Erythroblast (primary cell): ENCODE measurements around the gene SLC45A1.

Experiments used
- GATA1 ChIP-seq: IDR thresholded peaks from 2 replicates; pipeline ENCODE4 v1.6.1; 2011; ENCODE audit warnings: low read depth, mild to moderate bottlenecking, control low read depth, low read length, moderate library complexity
- POLR2A ChIP-seq: IDR thresholded peaks from 2 replicates; pipeline ENCODE4 v1.6.1; 2011; ENCODE audit warnings: mild to moderate bottlenecking, low read length

DNA sequence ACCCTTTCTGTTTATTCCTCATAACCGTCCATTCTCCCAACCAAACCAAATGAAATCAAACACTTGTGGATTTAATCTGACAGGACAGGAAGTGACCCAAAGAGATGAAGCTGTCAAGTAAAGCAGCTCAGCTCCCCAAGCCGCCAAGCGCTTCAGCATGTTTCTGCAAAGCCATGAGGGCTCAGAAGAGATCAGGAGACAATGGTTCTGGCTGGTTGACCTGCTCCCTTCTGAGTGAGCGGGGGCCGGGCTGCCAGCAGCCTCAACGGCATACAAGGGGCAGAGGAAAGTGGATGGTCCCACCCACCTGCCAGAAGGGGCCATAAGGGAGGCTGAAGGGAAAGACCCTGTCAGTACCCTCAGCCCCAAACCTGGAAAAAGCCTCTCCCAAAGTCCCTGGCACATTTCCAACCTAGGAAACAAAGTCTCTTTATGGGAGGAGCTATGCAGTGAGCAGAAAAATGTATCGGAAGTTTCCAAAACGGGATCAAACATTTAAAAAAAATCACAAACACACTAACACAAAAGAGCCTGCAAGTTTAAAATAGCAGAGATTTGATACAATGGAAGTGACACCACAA is 45.4 kb downstream of the SLC45A1 start:
- no peak for TF ChIP-seq POLR2A
- no peak for TF ChIP-seq GATA1
